ENCODE data around the gene ZNF793. TPM values are rescaled to one million over a fixed set of nuclear protein-coding genes. Genes with fewer than 3 reads are reported as not detected.

The ZNF793 gene
- total and polyA plus RNA-seq, 9 of the 15 experiments (the other 6 are each of a cell fraction or from before 2014, with no cell fraction given) = 0.02 to 0.04 (median 0.03) TPM; not detected in 6

DNA sequence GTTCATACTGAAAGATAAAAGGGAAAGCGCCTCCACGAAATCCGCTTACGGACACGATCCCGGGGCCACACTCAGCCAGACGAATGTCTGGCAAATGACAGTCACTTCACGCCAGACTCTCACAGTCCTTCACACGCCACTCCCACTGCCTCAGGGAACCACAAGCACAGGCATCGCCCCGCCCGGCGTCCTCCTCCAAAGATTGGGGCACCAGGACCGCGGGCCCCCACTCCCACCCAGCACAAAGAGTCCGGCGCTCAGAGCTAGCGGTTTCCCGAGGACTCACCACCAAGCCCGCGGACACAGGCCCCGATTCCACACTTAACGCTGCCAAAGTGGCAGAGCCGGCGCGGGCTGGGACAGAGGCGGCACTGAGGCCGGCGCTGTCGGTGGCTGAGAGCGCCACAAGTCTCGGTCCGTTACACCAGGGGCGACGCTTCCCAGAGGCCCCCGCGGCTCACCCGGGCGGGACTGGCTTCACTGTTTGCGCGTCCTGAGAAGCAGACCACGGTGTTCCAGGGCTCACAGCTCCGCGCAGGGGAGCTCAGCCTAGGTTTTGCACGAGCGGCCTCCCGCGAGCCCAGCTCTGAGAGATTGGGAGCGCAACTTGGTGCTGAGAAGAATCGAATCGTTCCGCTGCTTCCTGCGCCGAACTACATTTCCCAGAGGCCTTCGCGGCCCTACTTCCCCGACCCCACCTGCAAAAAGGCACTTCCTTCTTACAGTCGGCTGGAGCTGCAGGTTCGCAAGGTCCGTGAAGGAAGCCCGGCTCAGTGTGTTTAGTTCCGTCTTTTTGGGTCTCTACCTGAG is 39.7 kb upstream of the ZNF793 start, which contains the start of gene ZNF569 (continued):
- no peak for TF ChIP-seq REST (IDR thresholded peaks at IDR 0.05; ENCODE audit: borderline replicate concordance)
- no peak for TF ChIP-seq REST (CRISPR knock-in tag; IDR thresholded peaks at IDR 0.05; ENCODE audit: low read depth)
- TF ChIP-seq FOS (IDR thresholded peaks at IDR 0.05; ENCODE audit: extremely low read depth, insufficient read length) = no peak
- no peak for TF ChIP-seq FOXP1 (CRISPR knock-in tag; IDR thresholded peaks at IDR 0.05)
- TF ChIP-seq GTF2E2 (tag; IDR thresholded peaks at IDR 0.05) = no peak
- TF ChIP-seq PHB (CRISPR knock-in tag; IDR thresholded peaks at IDR 0.05) = no peak
- no peak for TF ChIP-seq HNRNPUL1 (IDR thresholded peaks at IDR 0.05; ENCODE audit: low read length)
- TF ChIP-seq, protein P1, sequence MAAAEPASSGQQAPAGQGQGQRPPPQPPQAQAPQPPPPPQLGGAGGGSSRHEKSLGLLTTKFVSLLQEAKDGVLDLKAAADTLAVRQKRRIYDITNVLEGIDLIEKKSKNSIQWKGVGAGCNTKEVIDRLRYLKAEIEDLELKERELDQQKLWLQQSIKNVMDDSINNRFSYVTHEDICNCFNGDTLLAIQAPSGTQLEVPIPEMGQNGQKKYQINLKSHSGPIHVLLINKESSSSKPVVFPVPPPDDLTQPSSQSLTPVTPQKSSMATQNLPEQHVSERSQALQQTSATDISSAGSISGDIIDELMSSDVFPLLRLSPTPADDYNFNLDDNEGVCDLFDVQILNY (CRISPR knock-in tag; IDR thresholded peaks at IDR 0.05) = no peak
- TF ChIP-seq, protein P2, sequence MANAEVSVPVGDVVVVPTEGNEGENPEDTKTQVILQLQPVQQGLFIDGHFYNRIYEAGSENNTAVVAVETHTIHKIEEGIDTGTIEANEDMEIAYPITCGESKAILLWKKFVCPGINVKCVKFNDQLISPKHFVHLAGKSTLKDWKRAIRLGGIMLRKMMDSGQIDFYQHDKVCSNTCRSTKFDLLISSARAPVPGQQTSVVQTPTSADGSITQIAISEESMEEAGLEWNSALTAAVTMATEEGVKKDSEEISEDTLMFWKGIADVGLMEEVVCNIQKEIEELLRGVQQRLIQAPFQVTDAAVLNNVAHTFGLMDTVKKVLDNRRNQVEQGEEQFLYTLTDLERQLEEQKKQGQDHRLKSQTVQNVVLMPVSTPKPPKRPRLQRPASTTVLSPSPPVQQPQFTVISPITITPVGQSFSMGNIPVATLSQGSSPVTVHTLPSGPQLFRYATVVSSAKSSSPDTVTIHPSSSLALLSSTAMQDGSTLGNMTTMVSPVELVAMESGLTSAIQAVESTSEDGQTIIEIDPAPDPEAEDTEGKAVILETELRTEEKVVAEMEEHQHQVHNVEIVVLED (CRISPR knock-in tag; IDR thresholded peaks at IDR 0.05) = peak; percentile 41
- TF ChIP-seq, protein P3, sequence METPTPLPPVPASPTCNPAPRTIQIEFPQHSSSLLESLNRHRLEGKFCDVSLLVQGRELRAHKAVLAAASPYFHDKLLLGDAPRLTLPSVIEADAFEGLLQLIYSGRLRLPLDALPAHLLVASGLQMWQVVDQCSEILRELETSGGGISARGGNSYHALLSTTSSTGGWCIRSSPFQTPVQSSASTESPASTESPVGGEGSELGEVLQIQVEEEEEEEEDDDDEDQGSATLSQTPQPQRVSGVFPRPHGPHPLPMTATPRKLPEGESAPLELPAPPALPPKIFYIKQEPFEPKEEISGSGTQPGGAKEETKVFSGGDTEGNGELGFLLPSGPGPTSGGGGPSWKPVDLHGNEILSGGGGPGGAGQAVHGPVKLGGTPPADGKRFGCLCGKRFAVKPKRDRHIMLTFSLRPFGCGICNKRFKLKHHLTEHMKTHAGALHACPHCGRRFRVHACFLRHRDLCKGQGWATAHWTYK (CRISPR knock-in tag; IDR thresholded peaks at IDR 0.05) = no peak
- TF ChIP-seq GABPB2 (CRISPR knock-in tag; conservative IDR thresholded peaks at IDR 0.05) = no peak
- TF ChIP-seq, protein P4, sequence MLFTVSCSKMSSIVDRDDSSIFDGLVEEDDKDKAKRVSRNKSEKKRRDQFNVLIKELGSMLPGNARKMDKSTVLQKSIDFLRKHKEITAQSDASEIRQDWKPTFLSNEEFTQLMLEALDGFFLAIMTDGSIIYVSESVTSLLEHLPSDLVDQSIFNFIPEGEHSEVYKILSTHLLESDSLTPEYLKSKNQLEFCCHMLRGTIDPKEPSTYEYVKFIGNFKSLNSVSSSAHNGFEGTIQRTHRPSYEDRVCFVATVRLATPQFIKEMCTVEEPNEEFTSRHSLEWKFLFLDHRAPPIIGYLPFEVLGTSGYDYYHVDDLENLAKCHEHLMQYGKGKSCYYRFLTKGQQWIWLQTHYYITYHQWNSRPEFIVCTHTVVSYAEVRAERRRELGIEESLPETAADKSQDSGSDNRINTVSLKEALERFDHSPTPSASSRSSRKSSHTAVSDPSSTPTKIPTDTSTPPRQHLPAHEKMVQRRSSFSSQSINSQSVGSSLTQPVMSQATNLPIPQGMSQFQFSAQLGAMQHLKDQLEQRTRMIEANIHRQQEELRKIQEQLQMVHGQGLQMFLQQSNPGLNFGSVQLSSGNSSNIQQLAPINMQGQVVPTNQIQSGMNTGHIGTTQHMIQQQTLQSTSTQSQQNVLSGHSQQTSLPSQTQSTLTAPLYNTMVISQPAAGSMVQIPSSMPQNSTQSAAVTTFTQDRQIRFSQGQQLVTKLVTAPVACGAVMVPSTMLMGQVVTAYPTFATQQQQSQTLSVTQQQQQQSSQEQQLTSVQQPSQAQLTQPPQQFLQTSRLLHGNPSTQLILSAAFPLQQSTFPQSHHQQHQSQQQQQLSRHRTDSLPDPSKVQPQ (CRISPR knock-in tag; IDR thresholded peaks at IDR 0.05; ENCODE audit: borderline replicate concordance) = no peak

All from K562 (cell line).